ENCODE measurements around the gene PATL2.
"Not testable (repeated sequence)": the region's sequence is repeated elsewhere in the genome, so short reads cannot be mapped to it uniquely, and the experiment has no call there.

Gene PATL2

GRCh38 chr15:44690245-44690644, 20.9 kb downstream of the PATL2 start:
- WGBS, 2 experiments: 69 to 70% methylated on average over 1 of the region's 1 CpG
- H3K27ac ChIP-seq (ENCODE audit: insufficient read depth, low read depth, low read length, poor library complexity, severe bottlenecking); H3K9me3 ChIP-seq (ENCODE audit: control insufficient read depth, low read length); H3K36me3 ChIP-seq (ENCODE audit: control insufficient read depth, insufficient read depth, low read length); H3K27me3 ChIP-seq (ENCODE audit: control insufficient read depth, insufficient read depth, low read length, poor library complexity, severe bottlenecking); H3K4me1 ChIP-seq (ENCODE audit: control insufficient read depth, insufficient read depth, low read length); H3K4me3 ChIP-seq (ENCODE audit: insufficient read depth, low read depth, low read length): not testable (repeated sequence)

- not testable (repeated sequence) for H3K27me3 ChIP-seq (ENCODE audit: control insufficient read depth, insufficient read depth, low read length, poor library complexity, severe bottlenecking); H3K36me3 ChIP-seq (ENCODE audit: control insufficient read depth, insufficient read depth, low read length); H3K4me1 ChIP-seq (ENCODE audit: control insufficient read depth, insufficient read depth, low read length); H3K9me3 ChIP-seq (ENCODE audit: control insufficient read depth, low read length); H3K4me3 ChIP-seq (ENCODE audit: insufficient read depth, low read depth, low read length); H3K27ac ChIP-seq (ENCODE audit: insufficient read depth, low read depth, low read length, poor library complexity, severe bottlenecking)
- WGBS, 2 experiments: 80 to 86% methylated on average over 2 of the region's 2 CpGs
These were observed 21.8 kb downstream of the PATL2 start for GRCh38 chr15:44689318-44689717.

DNA sequence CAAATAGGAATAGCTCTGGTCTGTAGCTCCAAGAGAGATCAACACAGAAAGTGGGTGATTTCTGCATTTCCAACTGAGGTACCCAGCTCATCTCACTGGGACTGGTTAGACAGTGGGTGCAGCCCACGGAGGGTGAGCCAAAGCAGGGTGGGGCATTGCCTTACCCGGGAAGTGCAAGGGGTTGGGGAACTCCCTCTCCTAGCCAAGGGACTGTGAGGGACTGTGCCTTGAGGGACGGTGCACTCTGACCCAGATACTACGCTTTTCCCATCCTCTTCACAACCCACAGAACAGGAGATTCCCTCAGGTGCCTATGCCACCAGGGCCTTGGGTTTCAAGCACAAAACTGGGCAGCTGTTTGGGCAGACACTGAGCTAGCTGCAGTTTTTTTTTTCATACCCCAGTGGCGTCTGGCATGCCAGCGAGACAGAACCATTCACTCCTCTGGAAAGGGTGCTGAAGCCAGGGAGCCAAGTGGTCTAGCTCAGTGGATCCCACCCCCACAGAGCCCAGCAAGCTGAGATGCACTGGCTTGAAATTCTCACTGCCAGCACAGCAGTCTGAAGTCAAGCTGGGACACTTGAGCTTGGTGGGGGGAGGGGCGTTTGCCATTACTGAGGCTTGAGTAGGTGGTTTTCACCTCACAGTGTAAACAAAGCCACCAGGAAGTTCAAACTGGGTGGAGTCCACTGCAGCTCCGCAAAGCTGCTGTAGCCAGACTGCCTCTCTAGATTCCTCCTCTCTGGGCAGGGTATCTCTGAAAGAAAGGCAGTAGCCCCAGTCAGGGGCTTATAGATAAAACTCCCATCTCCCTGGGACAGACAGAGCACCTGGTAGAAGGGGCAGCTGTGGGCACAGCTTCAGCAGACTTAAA, 28.1 kb downstream of the PATL2 start:
- not testable (repeated sequence) for H3K27me3 ChIP-seq (ENCODE audit: control insufficient read depth, insufficient read depth, low read length, poor library complexity, severe bottlenecking); H3K4me3 ChIP-seq (ENCODE audit: insufficient read depth, low read depth, low read length); H3K27ac ChIP-seq (ENCODE audit: insufficient read depth, low read depth, low read length, poor library complexity, severe bottlenecking); H3K9me3 ChIP-seq (ENCODE audit: control insufficient read depth, low read length); H3K36me3 ChIP-seq (ENCODE audit: control insufficient read depth, insufficient read depth, low read length); H3K4me1 ChIP-seq (ENCODE audit: control insufficient read depth, insufficient read depth, low read length)
- 50 to 51% methylated on average over 8 of the region's 8 CpGs for WGBS, 2 experiments

- 78 to 88% methylated on average over 2 of the region's 2 CpGs for WGBS, 2 experiments
These were observed 28.9 kb downstream of the PATL2 start for GRCh38 chr15:44682211-44682610.

DNA sequence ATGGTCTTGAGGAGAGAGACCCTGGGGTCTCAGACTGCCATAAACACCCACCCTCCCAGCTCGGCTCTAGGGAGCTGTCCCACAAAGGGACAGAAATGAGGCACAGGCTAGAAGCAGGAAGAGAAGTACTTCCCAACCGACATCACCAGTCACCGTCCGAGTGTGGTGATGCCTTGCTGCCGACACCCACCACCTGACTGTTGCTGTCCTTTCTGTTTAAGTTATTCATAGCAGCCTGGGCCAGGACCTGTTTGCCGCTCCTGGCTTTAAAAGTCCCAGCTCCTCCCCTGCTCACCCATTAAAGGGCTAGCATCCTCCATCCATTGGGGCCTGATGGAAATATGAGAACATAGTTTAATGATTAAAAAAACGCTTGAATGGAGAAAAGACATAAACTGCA, 34.4 kb downstream of the PATL2 start:
- WGBS, 2 experiments: 80 to 85% methylated on average over 7 of the region's 7 CpGs
- no peaks in the 10 kb centered on the region for H3K36me3 ChIP-seq (ENCODE audit: control insufficient read depth, insufficient read depth, low read length)
- H3K4me1 ChIP-seq (ENCODE audit: control insufficient read depth, insufficient read depth, low read length): no peaks in the 10 kb centered on the region
- peaks cover 3% of the 10 kb centered on the region for H3K27me3 ChIP-seq (ENCODE audit: control insufficient read depth, insufficient read depth, low read length, poor library complexity, severe bottlenecking)
- no peak overlapping the region for H3K27ac ChIP-seq (ENCODE audit: insufficient read depth, low read depth, low read length, poor library complexity, severe bottlenecking)
- no peak overlapping the region for H3K4me3 ChIP-seq (ENCODE audit: insufficient read depth, low read depth, low read length)
- no peaks in the 10 kb centered on the region for H3K9me3 ChIP-seq (ENCODE audit: control insufficient read depth, low read length)

More at GRCh38 chr15:44682211-44682610, 28.9 kb downstream of the PATL2 start:
- H3K27me3 ChIP-seq (ENCODE audit: control insufficient read depth, insufficient read depth, low read length, poor library complexity, severe bottlenecking): no peaks in the 10 kb centered on the region
- no peak overlapping the region for H3K27ac ChIP-seq (ENCODE audit: insufficient read depth, low read depth, low read length, poor library complexity, severe bottlenecking)
- H3K36me3 ChIP-seq (ENCODE audit: control insufficient read depth, insufficient read depth, low read length): no peaks in the 10 kb centered on the region
- H3K9me3 ChIP-seq (ENCODE audit: control insufficient read depth, low read length): no peaks in the 10 kb centered on the region
- no peak overlapping the region for H3K4me3 ChIP-seq (ENCODE audit: insufficient read depth, low read depth, low read length)
- H3K4me1 ChIP-seq (ENCODE audit: control insufficient read depth, insufficient read depth, low read length): no peaks in the 10 kb centered on the region

- no peak overlapping the region for H3K27ac ChIP-seq (ENCODE audit: insufficient read depth, low read depth, low read length, poor library complexity, severe bottlenecking)
- H3K36me3 ChIP-seq (ENCODE audit: control insufficient read depth, insufficient read depth, low read length): no peaks in the 10 kb centered on the region
- no peak overlapping the region for H3K4me3 ChIP-seq (ENCODE audit: insufficient read depth, low read depth, low read length)
- peaks cover 3% of the 10 kb centered on the region for H3K27me3 ChIP-seq (ENCODE audit: control insufficient read depth, insufficient read depth, low read length, poor library complexity, severe bottlenecking)
- no peaks in the 10 kb centered on the region for H3K4me1 ChIP-seq (ENCODE audit: control insufficient read depth, insufficient read depth, low read length)
- H3K9me3 ChIP-seq (ENCODE audit: control insufficient read depth, low read length): no peaks in the 10 kb centered on the region
- 88 to 93% methylated on average over 5 of the region's 5 CpGs for WGBS, 2 experiments
These were observed 35.2 kb downstream of the PATL2 start for GRCh38 chr15:44675911-44676310.

DNA sequence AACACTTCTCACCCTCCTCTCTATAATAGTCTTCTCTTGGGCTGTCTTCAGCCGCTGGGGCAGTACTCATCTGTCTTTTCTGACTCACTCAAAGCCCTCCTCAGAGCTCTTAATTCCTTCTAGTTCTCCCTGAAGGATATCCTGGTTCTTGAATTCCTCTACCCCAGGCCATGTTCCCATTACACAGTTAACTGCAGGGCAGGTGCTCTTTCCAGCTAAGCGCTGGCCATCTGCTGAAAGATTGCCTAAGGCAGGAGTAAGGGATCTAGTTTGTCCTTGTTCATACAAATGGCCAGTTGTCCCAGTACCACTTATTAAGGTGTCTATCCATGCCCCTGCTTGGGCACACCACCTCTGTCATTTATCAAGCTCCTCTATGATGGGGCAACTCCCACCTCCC, 37.5 kb downstream of the PATL2 start:
- 90 to 94% methylated on average over 2 of the region's 2 CpGs for WGBS, 2 experiments
- Histone ChIP-seq H3K9me3 (ENCODE audit: control insufficient read depth, low read length) (no peaks in the 10 kb centered on the region), H3K4me1 (ENCODE audit: control insufficient read depth, insufficient read depth, low read length) (no peaks in the 10 kb centered on the region)

GRCh38 chr15:44670087-44670950, 40.8 kb downstream of the PATL2 start:
- peaks cover 3% of the 10 kb centered on the region for H3K27me3 ChIP-seq (ENCODE audit: control insufficient read depth, insufficient read depth, low read length, poor library complexity, severe bottlenecking)
- H3K9me3 ChIP-seq (ENCODE audit: control insufficient read depth, low read length): no peaks in the 10 kb centered on the region
- no peaks in the 10 kb centered on the region for H3K4me1 ChIP-seq (ENCODE audit: control insufficient read depth, insufficient read depth, low read length)
- H3K36me3 ChIP-seq (ENCODE audit: control insufficient read depth, insufficient read depth, low read length): no peaks in the 10 kb centered on the region
- 86 to 90% methylated on average over 6 of the region's 6 CpGs for WGBS, 2 experiments
- H3K27ac ChIP-seq (ENCODE audit: insufficient read depth, low read depth, low read length, poor library complexity, severe bottlenecking): no peak overlapping the region
- no peak overlapping the region for H3K4me3 ChIP-seq (ENCODE audit: insufficient read depth, low read depth, low read length)

More for the DNA sequence above, 37.5 kb downstream of the PATL2 start:
- Histone ChIP-seq H3K27ac (ENCODE audit: insufficient read depth, low read depth, low read length, poor library complexity, severe bottlenecking) (no peak overlapping the region), H3K27me3 (ENCODE audit: control insufficient read depth, insufficient read depth, low read length, poor library complexity, severe bottlenecking) (peaks cover 3% of the 10 kb centered on the region), H3K4me3 (ENCODE audit: insufficient read depth, low read depth, low read length) (no peak overlapping the region), H3K36me3 (ENCODE audit: control insufficient read depth, insufficient read depth, low read length) (no peaks in the 10 kb centered on the region)

GRCh38 chr15:44668921-44669320, 42.2 kb downstream of the PATL2 start:
- no peaks in the 10 kb centered on the region for H3K9me3 ChIP-seq (ENCODE audit: control insufficient read depth, low read length)
- no peak overlapping the region for H3K27ac ChIP-seq (ENCODE audit: insufficient read depth, low read depth, low read length, poor library complexity, severe bottlenecking)
- H3K27me3 ChIP-seq (ENCODE audit: control insufficient read depth, insufficient read depth, low read length, poor library complexity, severe bottlenecking): peaks cover 3% of the 10 kb centered on the region
- H3K36me3 ChIP-seq (ENCODE audit: control insufficient read depth, insufficient read depth, low read length): no peaks in the 10 kb centered on the region
- 83 to 86% methylated on average over 2 of the region's 2 CpGs for WGBS, 2 experiments
- no peak overlapping the region for H3K4me3 ChIP-seq (ENCODE audit: insufficient read depth, low read depth, low read length)
- no peaks in the 10 kb centered on the region for H3K4me1 ChIP-seq (ENCODE audit: control insufficient read depth, insufficient read depth, low read length)

DNA sequence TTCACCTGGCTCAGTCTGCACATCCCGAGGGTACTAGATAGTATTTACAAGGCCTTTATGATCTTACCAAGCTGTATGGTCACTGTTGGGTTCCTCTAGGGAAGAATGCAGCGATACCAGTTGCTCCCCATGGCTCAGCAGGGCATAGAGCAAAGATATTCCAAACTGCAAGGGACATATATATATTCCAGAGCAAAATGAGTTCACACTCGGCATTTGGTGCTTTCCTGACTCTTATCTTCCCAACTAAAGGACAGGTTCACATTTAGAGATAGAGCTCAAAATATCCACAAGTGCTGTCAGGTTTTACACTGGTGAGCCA, 44.1 kb downstream of the PATL2 start:
- Histone ChIP-seq H3K27me3 (ENCODE audit: control insufficient read depth, insufficient read depth, low read length, poor library complexity, severe bottlenecking) (no peaks in the 10 kb centered on the region), H3K36me3 (ENCODE audit: control insufficient read depth, insufficient read depth, low read length) (no peaks in the 10 kb centered on the region), H3K9me3 (ENCODE audit: control insufficient read depth, low read length) (no peaks in the 10 kb centered on the region), H3K4me3 (ENCODE audit: insufficient read depth, low read depth, low read length) (no peak overlapping the region), H3K4me1 (ENCODE audit: control insufficient read depth, insufficient read depth, low read length) (no peaks in the 10 kb centered on the region), H3K27ac (ENCODE audit: insufficient read depth, low read depth, low read length, poor library complexity, severe bottlenecking) (no peak overlapping the region)
- 86 to 88% methylated on average over 3 of the region's 3 CpGs for WGBS, 2 experiments

Data from ectodermal cell (in vitro differentiated cells).